T-helper 17 cell (primary cell): ENCODE measurements around the gene RALGDS. TPM values are rescaled to one million over a fixed set of nuclear protein-coding genes. Genes with fewer than 3 reads are reported as not detected.

Experiments used
- ATAC-seq: fragments of 150-1000 bp; cut with Tn5 transposase; 2 replicates; pipeline ENCODE4 v1.10.0; 2021; ENCODE audit warnings: mild to moderate bottlenecking, moderate library complexity
- DNase-seq, 3 donors: peaks; one replicate each; pipeline versions ENCODE4 v3.0.0 to v3.0.0-alpha.2; 2020 to 2021
- H3K9me3 ChIP-seq: one replicate; pipeline ENCODE4 v1.7.0; 2013; ENCODE audit warnings: low read length, mild to moderate bottlenecking; ENCODE audit not compliant: control insufficient read depth, poor library complexity, severe bottlenecking
- H3K27ac Mint-ChIP-seq: one replicate; pipeline ENCODE4 v1.8.0; 2022; ENCODE audit warnings: mild to moderate bottlenecking, moderate library complexity, mixed read lengths
- H3K27me3 Mint-ChIP-seq: one replicate; pipeline ENCODE4 v1.8.0; 2022; ENCODE audit warnings: mixed read lengths
- H3K36me3 Mint-ChIP-seq: one replicate; pipeline ENCODE4 v1.8.0; 2022; ENCODE audit warnings: low read depth, mixed read lengths
- H3K4me1 Mint-ChIP-seq: one replicate; pipeline ENCODE4 v1.8.0; 2022; ENCODE audit warnings: mild to moderate bottlenecking, mixed read lengths
- H3K4me3 Mint-ChIP-seq: one replicate; pipeline ENCODE4 v1.8.0; 2022; ENCODE audit warnings: mild to moderate bottlenecking, moderate library complexity, mixed read lengths
- total RNA-seq, 4 donors: library from RNA in 2 of 4; stranded (reverse) in 2 of 4; gene quantifications; one replicate each; pipeline ENCODE4 v1.2.3 and lab custom pipeline; 2022 to 2026

Gene RALGDS
- total RNA-seq, 2 donors from 2014 or later, result 150 to 236 TPM

GRCh38 chr9:133051281-133051900 lies 69.6 kb downstream of the RALGDS start:
- H3K9me3 ChIP-seq, result no peaks in the 10 kb centered on the region
- Mint-ChIP-seq H3K36me3 (peaks cover 6% of the 10 kb centered on the region), H3K27ac (no peak overlapping the region), H3K27me3 (no peaks in the 10 kb centered on the region), H3K4me1 (no peaks in the 10 kb centered on the region), H3K4me3 (no peak overlapping the region)
- no peak for DNase-seq
- no peak for ATAC-seq

DNA sequence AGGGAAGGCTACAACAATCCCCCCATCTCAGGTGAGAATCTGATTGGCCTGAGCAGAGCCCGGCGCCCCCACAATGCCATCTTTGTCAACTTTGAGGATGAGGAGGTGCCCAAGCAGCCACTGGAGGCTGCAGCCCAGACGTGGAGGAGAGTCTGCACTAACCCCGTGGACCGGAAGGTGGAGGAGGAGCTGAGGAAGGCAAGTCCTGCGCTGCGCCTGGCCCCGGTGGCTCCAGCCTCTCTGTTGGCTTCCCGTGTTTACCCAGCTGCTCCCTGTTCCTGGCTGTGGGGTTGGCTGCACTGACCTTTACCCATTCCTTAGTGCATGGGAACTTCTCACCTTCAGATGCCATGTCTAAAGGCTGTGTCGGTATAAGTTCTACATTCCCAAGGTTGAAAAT lies 70.3 kb downstream of the RALGDS start:
- H3K27ac Mint-ChIP-seq, result no peak overlapping the region
- DNase-seq (no peak), ATAC-seq (no peak)
- no peaks in the 10 kb centered on the region for H3K9me3 ChIP-seq
- H3K4me1 Mint-ChIP-seq, result no peaks in the 10 kb centered on the region
- H3K36me3 Mint-ChIP-seq, result peaks cover 7% of the 10 kb centered on the region
- H3K27me3 Mint-ChIP-seq, result no peaks in the 10 kb centered on the region
- H3K4me3 Mint-ChIP-seq, result no peak overlapping the region

GRCh38 chr9:133050142-133050541 lies 70.9 kb downstream of the RALGDS start:
- no peak for DNase-seq
- H3K9me3 ChIP-seq, result no peaks in the 10 kb centered on the region
- no peak for ATAC-seq
- no peaks in the 10 kb centered on the region for H3K4me1 Mint-ChIP-seq
- peaks cover 7% of the 10 kb centered on the region for H3K36me3 Mint-ChIP-seq
- H3K27me3 Mint-ChIP-seq, result no peaks in the 10 kb centered on the region
- no peak overlapping the region for H3K4me3 Mint-ChIP-seq
- no peak overlapping the region for H3K27ac Mint-ChIP-seq

DNA sequence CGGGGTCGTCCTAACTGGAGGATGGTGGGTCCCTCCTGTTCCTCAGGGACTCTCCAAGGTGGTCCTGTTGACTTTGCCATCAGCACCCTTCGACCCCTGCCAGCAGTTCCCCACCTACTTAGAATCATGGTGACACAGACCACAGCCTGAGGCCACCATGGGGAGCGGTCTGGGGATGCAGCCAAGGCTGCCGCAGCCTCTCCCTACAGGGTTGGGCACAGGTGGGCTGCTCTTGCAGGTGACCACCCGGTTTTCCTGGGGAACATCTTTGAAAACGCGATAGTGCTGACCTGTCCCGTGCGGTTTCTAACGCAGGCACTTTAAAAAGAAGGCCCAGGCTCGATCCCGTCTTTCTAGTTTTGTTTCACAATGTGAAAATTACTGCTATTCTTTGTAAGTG lies 72.0 kb downstream of the RALGDS start:
- H3K9me3 ChIP-seq, result no peaks in the 10 kb centered on the region
- no peaks in the 10 kb centered on the region for H3K27me3 Mint-ChIP-seq
- DNase-seq (no peak), ATAC-seq (no peak)
- H3K4me3 Mint-ChIP-seq, result no peak overlapping the region
- no peak overlapping the region for H3K27ac Mint-ChIP-seq
- peaks cover 3% of the 10 kb centered on the region for H3K4me1 Mint-ChIP-seq
- H3K36me3 Mint-ChIP-seq, result peaks cover 11% of the 10 kb centered on the region

DNA sequence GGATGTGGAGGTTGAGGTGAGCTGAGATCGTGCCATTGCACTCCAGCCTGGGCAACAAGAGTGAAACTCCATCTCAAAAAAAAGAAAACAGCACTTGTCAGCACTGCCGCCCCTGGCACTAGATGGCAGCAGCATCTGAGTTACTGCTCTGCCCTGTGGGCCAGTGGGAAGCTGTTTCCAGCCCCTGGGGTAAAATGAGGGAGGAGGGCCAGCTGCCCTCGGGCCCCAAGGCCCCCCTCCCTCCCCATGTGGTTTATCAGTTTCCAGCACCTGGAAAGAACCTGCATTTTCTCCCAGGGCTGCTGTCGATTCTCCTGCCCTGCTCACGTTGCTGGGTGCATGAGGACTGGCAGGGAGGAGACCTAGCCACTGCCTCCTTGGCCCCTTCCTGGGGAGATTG lies 72.4 kb downstream of the RALGDS start:
- no peak for DNase-seq
- no peaks in the 10 kb centered on the region for H3K27me3 Mint-ChIP-seq
- no peak overlapping the region for H3K4me3 Mint-ChIP-seq
- no peak overlapping the region for H3K27ac Mint-ChIP-seq
- H3K9me3 ChIP-seq, result no peaks in the 10 kb centered on the region
- H3K4me1 Mint-ChIP-seq, result peaks cover 3% of the 10 kb centered on the region
- H3K36me3 Mint-ChIP-seq, result peaks cover 11% of the 10 kb centered on the region
- ATAC-seq, result peak; percentile 64

Other genes with a start within 250 kb of the RALGDS start
- gene AK8, start 243.0 kb downstream of the RALGDS start, total RNA-seq, result under 1 TPM in 1 of 2 donors, not detected in 1; 0.32 TPM
- under 1 TPM; 0.52 to 0.86 TPM for gene SPACA9, start 242.3 kb downstream of the RALGDS start, total RNA-seq
- 10 to 100 TPM; 51.2 to 58.3 TPM for gene TSC1, start 176.6 kb downstream of the RALGDS start, total RNA-seq
- 10 to 100 TPM in 1 of 2 donors, 1 to 10 TPM in 1; 1.1 to 29.3 TPM for gene GFI1B, start 142.5 kb downstream of the RALGDS start, total RNA-seq
- 10 to 100 TPM; 38.9 to 46.6 TPM for gene GTF3C5, start 90.2 kb downstream of the RALGDS start, total RNA-seq
- under 1 TPM in 1 of 2 donors, not detected in 1; 0.42 TPM for gene CEL, start 59.3 kb downstream of the RALGDS start, total RNA-seq
- 1 to 10 TPM; 2.2 to 2.3 TPM for gene GBGT1, start 42.7 kb upstream of the RALGDS start, total RNA-seq
- not detected for gene OBP2B, start 88.0 kb upstream of the RALGDS start, total RNA-seq
- 1 to 10 TPM; 2.1 to 3.8 TPM for gene ABO, start 154.0 kb upstream of the RALGDS start, total RNA-seq
- gene SURF6, start 214.9 kb upstream of the RALGDS start, total RNA-seq, result 10 to 100 TPM; 13.6 to 14.0 TPM
- 10 to 100 TPM; 23.4 to 23.6 TPM for gene MED22, start 226.9 kb upstream of the RALGDS start, total RNA-seq
- gene RPL7A, start 227.0 kb upstream of the RALGDS start, total RNA-seq, result 1,000 to 10,000 TPM; 2,417 to 2,552 TPM
- gene SURF1, start 235.2 kb upstream of the RALGDS start, total RNA-seq, result 10 to 100 TPM; 34.9 to 46.9 TPM
- gene SURF2, start 235.3 kb upstream of the RALGDS start, total RNA-seq, result 10 to 100 TPM; 14.1 to 16.0 TPM